Raji (cell line): ENCODE measurements around the gene CASP4.

Source experiments
- POLR2A ChIP-seq: IDR thresholded peaks from 2 replicates; pipeline ENCODE4 v1.6.1; 2011; ENCODE audit warnings: low read depth, low read length, control low read depth; ENCODE audit not compliant: insufficient read depth

The CASP4 gene

GRCh38 chr11:104968856-104969776 is 742 bp upstream of the CASP4 start:
- TF ChIP-seq POLR2A, result no peak

GRCh38 chr11:104967534-104968354 is 630 bp downstream of the CASP4 start:
- no peak for TF ChIP-seq POLR2A

- TF ChIP-seq POLR2A, result no peak
Measured at GRCh38 chr11:104965735-104966134, 2.6 kb downstream of the CASP4 start.

GRCh38 chr11:104964247-104964646 is 4.1 kb downstream of the CASP4 start:
- TF ChIP-seq POLR2A, result no peak

GRCh38 chr11:104962852-104963251 is 5.5 kb downstream of the CASP4 start:
- no peak for TF ChIP-seq POLR2A

GRCh38 chr11:104957280-104957679 is 11.1 kb downstream of the CASP4 start:
- no peak for TF ChIP-seq POLR2A

- no peak for TF ChIP-seq POLR2A
Measured at GRCh38 chr11:104956528-104956927, 11.8 kb downstream of the CASP4 start.

- TF ChIP-seq POLR2A, result no peak
Measured at GRCh38 chr11:104946907-104947306, 21.5 kb downstream of the CASP4 start.

GRCh38 chr11:104944076-104944475 is 24.3 kb downstream of the CASP4 start:
- TF ChIP-seq POLR2A, result no peak

- no peak for TF ChIP-seq POLR2A
Measured at GRCh38 chr11:104943561-104943960, 24.8 kb downstream of the CASP4 start.

GRCh38 chr11:104934594-104934993 is 33.8 kb downstream of the CASP4 start:
- no peak for TF ChIP-seq POLR2A

GRCh38 chr11:104928811-104929210 is 39.6 kb downstream of the CASP4 start:
- TF ChIP-seq POLR2A, result no peak

- TF ChIP-seq POLR2A, result no peak
Measured at GRCh38 chr11:104926771-104927611, 41.4 kb downstream of the CASP4 start.

GRCh38 chr11:104925850-104926249 is 42.5 kb downstream of the CASP4 start:
- no peak for TF ChIP-seq POLR2A

- TF ChIP-seq POLR2A, result no peak
Measured at GRCh38 chr11:104918113-104918824, 50.1 kb downstream of the CASP4 start.
